Ishikawa (cell line): ENCODE results near the gene ANKHD1.

Experiments
- CEBPB ChIP-seq: IDR thresholded peaks from 2 replicates; pipeline ENCODE4 v1.6.1; 2012
- CREB1 ChIP-seq: IDR thresholded peaks from 2 replicates; pipeline ENCODE4 v1.6.1; 2012; ENCODE audit warnings: low read depth
- EGR1 ChIP-seq: IDR thresholded peaks from 2 replicates; pipeline ENCODE4 v1.6.1; 2012
- EP300 ChIP-seq: IDR thresholded peaks from 2 replicates; pipeline ENCODE4 v1.6.1; 2012; ENCODE audit warnings: borderline replicate concordance
- FOXM1 ChIP-seq: IDR thresholded peaks from 2 replicates; pipeline ENCODE4 v1.6.1; 2012; ENCODE audit warnings: low read depth, borderline replicate concordance
- NFIC ChIP-seq: IDR thresholded peaks from 2 replicates; pipeline ENCODE4 v1.6.1; 2012
- RAD21 ChIP-seq: IDR thresholded peaks from 2 replicates; pipeline ENCODE4 v1.6.1; 2012; ENCODE audit warnings: low read depth
- TAF1 ChIP-seq: IDR thresholded peaks from 2 replicates; pipeline ENCODE4 v1.6.1; 2012; ENCODE audit warnings: low read depth, mild to moderate bottlenecking
- TCF12 ChIP-seq: IDR thresholded peaks from 2 replicates; pipeline ENCODE4 v1.6.1; 2012; ENCODE audit warnings: low read depth
- TEAD4 ChIP-seq: IDR thresholded peaks from 2 replicates; pipeline ENCODE4 v1.6.1; 2012
- YY1 ChIP-seq: IDR thresholded peaks from 2 replicates; pipeline ENCODE4 v1.6.1; 2012; ENCODE audit warnings: low read depth
- ZBTB7A ChIP-seq: IDR thresholded peaks from 2 replicates; pipeline ENCODE4 v1.6.1; 2012; ENCODE audit warnings: low read depth
- TF ChIP-seq, protein P1 (sequence below): IDR thresholded peaks from 2 replicates; pipeline ENCODE4 v1.6.1; 2012
- TF ChIP-seq, protein P2 (sequence below): IDR thresholded peaks from 2 replicates; pipeline ENCODE4 v1.6.1; 2012; ENCODE audit warnings: low read depth, mild to moderate bottlenecking
- TF ChIP-seq, protein P3 (sequence below): IDR thresholded peaks from 2 replicates; pipeline ENCODE4 v1.6.1; 2012

Gene ANKHD1

DNA sequence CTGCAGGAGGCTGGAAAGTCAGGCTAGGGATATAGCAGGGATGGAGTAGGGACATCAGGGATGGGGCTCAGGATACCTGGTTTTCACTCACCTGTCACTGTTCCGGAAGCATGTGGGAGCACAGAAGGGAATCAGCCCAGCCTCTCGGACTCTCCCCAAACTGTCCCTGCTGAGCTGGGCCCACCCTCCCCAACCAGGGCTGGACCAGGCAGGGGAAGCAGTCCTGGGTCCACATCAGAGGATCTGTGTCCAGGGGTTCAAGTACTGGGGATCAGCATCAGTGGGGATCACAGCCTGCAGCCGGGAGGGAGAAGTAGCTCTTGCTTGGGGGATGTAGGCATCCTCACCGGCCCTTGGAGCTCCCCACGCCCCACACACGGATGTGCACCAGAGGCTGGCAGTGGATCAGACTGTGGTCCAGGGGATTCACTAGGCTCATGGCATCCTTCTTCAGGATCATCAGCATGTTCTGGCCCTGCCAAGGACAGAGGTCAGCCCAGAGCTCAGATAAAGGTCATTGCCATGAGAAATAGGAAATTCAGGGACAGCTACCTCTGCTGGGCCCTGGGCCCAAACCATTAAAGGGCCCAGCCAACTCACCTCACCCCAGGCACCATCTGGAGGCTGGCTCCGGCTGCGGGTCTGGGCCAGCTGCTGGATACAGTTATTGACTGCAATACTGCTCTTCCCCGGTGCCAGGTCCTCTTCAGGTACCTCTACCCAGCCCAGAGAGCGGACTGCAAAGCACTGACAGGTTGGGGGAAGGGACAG is 160.3 kb downstream of the ANKHD1 start:
- TF ChIP-seq, protein P1, sequence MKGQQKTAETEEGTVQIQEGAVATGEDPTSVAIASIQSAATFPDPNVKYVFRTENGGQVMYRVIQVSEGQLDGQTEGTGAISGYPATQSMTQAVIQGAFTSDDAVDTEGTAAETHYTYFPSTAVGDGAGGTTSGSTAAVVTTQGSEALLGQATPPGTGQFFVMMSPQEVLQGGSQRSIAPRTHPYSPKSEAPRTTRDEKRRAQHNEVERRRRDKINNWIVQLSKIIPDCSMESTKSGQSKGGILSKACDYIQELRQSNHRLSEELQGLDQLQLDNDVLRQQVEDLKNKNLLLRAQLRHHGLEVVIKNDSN = no peak
- TF ChIP-seq YY1 = no peak
- TF ChIP-seq, protein P2, sequence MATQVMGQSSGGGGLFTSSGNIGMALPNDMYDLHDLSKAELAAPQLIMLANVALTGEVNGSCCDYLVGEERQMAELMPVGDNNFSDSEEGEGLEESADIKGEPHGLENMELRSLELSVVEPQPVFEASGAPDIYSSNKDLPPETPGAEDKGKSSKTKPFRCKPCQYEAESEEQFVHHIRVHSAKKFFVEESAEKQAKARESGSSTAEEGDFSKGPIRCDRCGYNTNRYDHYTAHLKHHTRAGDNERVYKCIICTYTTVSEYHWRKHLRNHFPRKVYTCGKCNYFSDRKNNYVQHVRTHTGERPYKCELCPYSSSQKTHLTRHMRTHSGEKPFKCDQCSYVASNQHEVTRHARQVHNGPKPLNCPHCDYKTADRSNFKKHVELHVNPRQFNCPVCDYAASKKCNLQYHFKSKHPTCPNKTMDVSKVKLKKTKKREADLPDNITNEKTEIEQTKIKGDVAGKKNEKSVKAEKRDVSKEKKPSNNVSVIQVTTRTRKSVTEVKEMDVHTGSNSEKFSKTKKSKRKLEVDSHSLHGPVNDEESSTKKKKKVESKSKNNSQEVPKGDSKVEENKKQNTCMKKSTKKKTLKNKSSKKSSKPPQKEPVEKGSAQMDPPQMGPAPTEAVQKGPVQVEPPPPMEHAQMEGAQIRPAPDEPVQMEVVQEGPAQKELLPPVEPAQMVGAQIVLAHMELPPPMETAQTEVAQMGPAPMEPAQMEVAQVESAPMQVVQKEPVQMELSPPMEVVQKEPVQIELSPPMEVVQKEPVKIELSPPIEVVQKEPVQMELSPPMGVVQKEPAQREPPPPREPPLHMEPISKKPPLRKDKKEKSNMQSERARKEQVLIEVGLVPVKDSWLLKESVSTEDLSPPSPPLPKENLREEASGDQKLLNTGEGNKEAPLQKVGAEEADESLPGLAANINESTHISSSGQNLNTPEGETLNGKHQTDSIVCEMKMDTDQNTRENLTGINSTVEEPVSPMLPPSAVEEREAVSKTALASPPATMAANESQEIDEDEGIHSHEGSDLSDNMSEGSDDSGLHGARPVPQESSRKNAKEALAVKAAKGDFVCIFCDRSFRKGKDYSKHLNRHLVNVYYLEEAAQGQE = no peak
- TF ChIP-seq FOXM1 = no peak
- TF ChIP-seq TAF1 = no peak
- TF ChIP-seq NFIC = no peak
- TF ChIP-seq ZBTB7A = no peak
- TF ChIP-seq TEAD4 = no peak
- TF ChIP-seq, protein P3, sequence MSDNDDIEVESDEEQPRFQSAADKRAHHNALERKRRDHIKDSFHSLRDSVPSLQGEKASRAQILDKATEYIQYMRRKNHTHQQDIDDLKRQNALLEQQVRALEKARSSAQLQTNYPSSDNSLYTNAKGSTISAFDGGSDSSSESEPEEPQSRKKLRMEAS = no peak
- TF ChIP-seq EGR1 = no peak
- TF ChIP-seq CREB1 = no peak
- no peak for TF ChIP-seq RAD21
- no peak for TF ChIP-seq CEBPB
- no peak for TF ChIP-seq TCF12
- TF ChIP-seq EP300 = no peak

DNA sequence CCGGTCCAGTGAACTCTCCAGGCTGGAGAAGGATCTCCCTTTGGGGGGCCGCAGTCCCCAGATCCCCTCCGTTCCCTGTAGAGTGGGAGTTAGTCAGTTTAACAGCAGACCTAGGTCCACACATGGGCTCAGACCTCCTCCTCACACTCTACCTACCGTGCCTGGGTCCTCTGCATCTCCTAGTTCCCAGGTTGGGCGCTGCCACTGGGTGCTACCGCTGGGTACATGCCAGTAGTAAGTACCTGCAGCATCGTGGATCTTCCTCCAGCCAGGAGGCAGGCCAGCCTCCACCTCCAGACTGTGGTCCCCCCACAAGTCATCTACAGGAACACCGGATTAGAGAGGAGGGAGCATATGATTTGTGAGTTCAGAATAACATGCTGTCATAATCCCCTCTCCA is 162.0 kb downstream of the ANKHD1 start:
- no peak for TF ChIP-seq ZBTB7A
- no peak for TF ChIP-seq EP300
- no peak for TF ChIP-seq EGR1
- no peak for TF ChIP-seq NFIC
- TF ChIP-seq, protein P2 = no peak
- TF ChIP-seq, protein P3 = no peak
- TF ChIP-seq TAF1 = no peak
- TF ChIP-seq YY1 = no peak
- no peak for TF ChIP-seq RAD21
- no peak for TF ChIP-seq TEAD4
- TF ChIP-seq, protein P1 = no peak
- no peak for TF ChIP-seq CREB1
- no peak for TF ChIP-seq TCF12
- no peak for TF ChIP-seq CEBPB
- TF ChIP-seq FOXM1 = no peak

DNA sequence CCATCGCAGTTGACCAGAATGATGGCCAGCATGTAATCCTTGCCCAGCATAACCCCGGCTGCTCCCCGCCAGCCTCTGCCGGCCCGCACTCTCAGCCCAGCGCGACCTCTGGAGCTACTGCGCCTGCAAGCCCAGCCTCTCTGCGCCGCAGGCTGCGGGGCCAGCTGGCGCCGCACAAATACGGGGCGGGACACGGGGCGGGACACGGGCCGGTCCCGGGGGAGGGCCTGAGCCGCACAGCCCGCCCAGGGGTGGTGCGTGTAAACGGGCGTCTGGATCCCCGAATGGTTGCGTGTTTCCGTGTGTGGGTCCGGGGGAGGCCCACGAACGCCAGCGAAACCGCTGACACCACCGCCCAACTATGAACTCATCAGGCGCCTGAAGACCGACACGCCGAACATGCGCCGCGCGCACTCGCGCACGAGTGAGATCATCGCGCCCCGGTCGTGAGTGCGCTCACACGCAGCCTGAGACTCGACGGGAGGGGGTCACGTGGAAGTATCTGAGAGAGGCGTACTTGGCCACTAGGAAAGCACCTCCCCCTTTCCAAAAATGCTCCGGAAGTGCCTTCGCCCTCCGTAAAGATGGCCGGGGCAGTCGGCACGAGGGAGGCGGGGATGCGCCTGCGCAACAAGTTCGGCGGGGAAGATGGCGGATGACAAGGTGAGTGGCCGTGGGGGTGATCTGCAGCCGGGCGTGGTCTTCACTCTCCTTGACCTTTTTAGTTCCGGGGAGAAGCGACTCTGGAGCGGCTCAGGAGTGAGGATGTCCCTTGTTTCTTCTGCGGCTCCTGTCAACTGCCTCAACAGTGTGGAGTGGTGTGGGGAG is 162.8 kb downstream of the ANKHD1 start, which contains the start of the genes APBB3 and SLC35A4:
Gene APBB3, minus strand, starts transcription at position 403 of the 828 bp plus-strand sequence. Its CDS starts 353 bp downstream, at position 50.
Gene SLC35A4, plus strand, starts transcription at position 633 of the 828 bp plus-strand sequence. CDS start 2,342 bp downstream, outside the sequence.
- TF ChIP-seq, protein P1 = peak; percentile 94
- no peak for TF ChIP-seq RAD21
- peak; percentile 98 for TF ChIP-seq YY1
- no peak for TF ChIP-seq TEAD4
- TF ChIP-seq TAF1 = peak; percentile 82
- TF ChIP-seq EP300 = no peak; the same call in 1 of the 2 replicates
- TF ChIP-seq ZBTB7A = no peak
- TF ChIP-seq, protein P3 = peak; percentile 99
- TF ChIP-seq, protein P2 = no peak
- no peak for TF ChIP-seq NFIC
- TF ChIP-seq TCF12 = no peak; the same call in 1 of the 2 replicates
- TF ChIP-seq EGR1 = peak; percentile 33; the same call in 1 of the 2 replicates
- no peak for TF ChIP-seq CEBPB
- no peak; the same call in 1 of the 2 replicates for TF ChIP-seq FOXM1
- TF ChIP-seq CREB1 = peak; percentile 85
